Rectal smooth muscle tissue (tissue), 1 donor: Measurements from ENCODE around the gene TLCD5.

Experiments used
- H3K27ac ChIP-seq: one replicate; pipeline ENCODE4 v1.7.0; 2013; ENCODE audit warnings: low read depth, low read length, inconsistent platforms
- H3K27me3 ChIP-seq: one replicate; pipeline ENCODE4 v1.7.0; 2013; ENCODE audit warnings: low read length; ENCODE audit not compliant: control insufficient read depth, insufficient read depth
- H3K36me3 ChIP-seq: one replicate; pipeline ENCODE4 v1.7.0; 2013; ENCODE audit warnings: low read length; ENCODE audit not compliant: control insufficient read depth, insufficient read depth
- H3K4me1 ChIP-seq: one replicate; pipeline ENCODE4 v1.7.0; 2013; ENCODE audit warnings: low read length; ENCODE audit not compliant: control insufficient read depth, insufficient read depth
- H3K4me3 ChIP-seq: one replicate; pipeline ENCODE4 v1.7.0; 2013; ENCODE audit warnings: low read length
- H3K9ac ChIP-seq: one replicate; pipeline ENCODE4 v1.7.0; 2013; ENCODE audit warnings: low read length

The TLCD5 gene

DNA sequence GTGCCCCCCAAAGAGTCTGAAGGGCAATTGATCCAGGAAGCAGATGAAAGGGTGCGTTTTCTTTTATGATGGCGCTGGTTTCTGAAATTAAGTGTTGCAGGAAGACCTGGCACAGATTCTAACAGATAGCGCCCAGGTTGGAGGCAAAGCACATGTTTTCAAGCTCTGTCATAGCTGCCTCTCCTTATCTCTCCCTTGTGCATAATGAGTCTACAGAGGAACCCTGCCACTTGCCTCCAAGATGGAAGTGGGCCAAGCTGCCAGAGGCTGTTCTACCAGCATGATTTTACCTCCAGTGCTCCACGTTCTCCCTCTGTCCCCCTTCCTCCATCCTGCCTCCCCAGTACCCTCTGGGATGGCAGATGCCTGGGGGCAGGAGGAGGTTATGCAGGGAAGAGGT is 30.0 kb upstream of the TLCD5 start:
- no peaks in the 10 kb centered on the region for H3K4me1 ChIP-seq
- H3K27me3 ChIP-seq = no peaks in the 10 kb centered on the region
- no peaks in the 10 kb centered on the region for H3K36me3 ChIP-seq
- H3K9ac ChIP-seq = no peak overlapping the region
- no peak overlapping the region for H3K4me3 ChIP-seq
- H3K27ac ChIP-seq = no peak overlapping the region

DNA sequence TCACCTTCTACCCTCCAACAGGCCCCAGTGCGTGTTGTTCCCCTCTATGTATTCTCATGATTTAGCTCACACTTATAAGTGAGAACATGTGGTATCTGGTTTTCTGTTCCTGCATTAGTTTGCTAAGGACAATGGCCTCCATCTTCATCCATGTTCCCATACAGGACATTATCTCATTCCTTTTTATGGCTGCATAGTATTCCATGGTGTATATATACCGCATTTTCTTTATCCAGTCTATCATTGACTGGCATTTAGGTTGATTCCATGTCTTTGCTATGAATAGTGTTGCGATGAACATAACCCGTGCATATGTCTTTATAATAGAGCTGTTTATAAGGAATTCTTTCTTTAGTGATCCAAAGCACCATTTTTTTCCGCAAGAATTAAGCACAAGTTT is 28.5 kb upstream of the TLCD5 start:
- H3K4me1 ChIP-seq = no peaks in the 10 kb centered on the region
- H3K4me3 ChIP-seq = no peak overlapping the region
- H3K9ac ChIP-seq = no peak overlapping the region
- H3K27ac ChIP-seq = no peak overlapping the region
- no peaks in the 10 kb centered on the region for H3K36me3 ChIP-seq
- H3K27me3 ChIP-seq = no peaks in the 10 kb centered on the region

DNA sequence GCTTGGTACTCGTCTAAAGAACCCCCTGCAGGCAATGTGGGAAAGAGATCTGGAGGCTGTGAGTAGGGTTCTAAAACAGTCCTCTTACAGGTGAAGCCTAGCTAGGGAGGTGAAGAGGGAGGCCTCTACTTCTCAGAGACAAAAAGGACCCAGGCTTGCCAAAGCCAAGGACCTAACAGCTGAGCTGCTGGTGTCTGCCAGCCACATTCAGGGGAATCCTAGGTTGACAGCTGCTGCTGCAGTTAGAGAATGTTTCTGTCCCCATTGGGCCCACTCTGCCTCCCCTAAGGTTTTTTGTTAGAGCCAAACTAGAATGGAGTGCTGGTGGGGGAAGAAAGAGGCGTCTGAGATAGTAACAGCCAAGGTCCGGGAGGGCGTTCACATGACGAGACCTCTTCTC is 26.6 kb upstream of the TLCD5 start:
- Histone ChIP-seq H3K4me1 (no peaks in the 10 kb centered on the region), H3K9ac (no peak overlapping the region), H3K4me3 (no peak overlapping the region)

DNA sequence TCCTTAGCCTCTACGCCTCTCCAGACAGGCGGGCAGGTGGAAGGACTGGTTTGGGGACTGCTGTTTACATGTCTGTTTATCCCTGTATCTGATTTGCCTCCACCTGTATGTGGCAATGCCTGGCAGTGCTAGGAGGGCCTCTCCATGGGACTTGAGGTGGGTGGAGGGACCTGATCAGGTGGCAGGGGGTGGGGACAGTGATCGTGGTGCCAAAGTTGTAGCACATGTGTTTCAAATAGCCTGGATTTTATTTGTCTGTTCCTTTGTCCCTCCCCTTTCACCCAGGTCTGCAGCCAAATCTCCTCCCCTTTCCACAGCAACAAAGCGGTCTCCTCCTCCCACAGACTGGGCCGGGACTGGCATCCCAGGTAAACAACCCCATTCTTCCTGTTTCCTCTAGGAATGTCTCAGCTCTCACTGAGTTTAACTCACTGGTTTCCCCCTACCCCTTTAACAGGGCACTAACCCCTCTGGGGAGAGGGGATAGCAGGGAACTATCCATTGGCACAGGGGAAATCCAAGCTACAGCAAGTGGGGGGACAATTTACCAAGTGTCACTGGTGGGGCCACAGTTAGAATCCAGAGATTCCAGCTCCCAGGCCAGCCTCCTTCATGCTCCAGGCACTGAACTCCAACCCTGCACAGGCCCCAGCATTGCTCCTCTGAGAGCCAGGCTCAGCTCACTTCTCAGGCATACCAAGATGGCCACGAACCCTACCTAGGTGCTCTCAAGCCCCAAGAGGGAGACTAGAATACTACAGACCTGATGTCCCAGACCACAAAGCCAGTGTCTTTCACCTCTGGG is 22.9 kb upstream of the TLCD5 start:
- Histone ChIP-seq H3K36me3 (no peaks in the 10 kb centered on the region), H3K9ac (no peak overlapping the region), H3K27me3 (no peaks in the 10 kb centered on the region), H3K4me3 (no peak overlapping the region), H3K4me1 (no peaks in the 10 kb centered on the region), H3K27ac (no peak overlapping the region)

More for the DNA sequence above, 26.6 kb upstream of the TLCD5 start:
- Histone ChIP-seq H3K27ac (no peak overlapping the region), H3K36me3 (no peaks in the 10 kb centered on the region), H3K27me3 (no peaks in the 10 kb centered on the region)

DNA sequence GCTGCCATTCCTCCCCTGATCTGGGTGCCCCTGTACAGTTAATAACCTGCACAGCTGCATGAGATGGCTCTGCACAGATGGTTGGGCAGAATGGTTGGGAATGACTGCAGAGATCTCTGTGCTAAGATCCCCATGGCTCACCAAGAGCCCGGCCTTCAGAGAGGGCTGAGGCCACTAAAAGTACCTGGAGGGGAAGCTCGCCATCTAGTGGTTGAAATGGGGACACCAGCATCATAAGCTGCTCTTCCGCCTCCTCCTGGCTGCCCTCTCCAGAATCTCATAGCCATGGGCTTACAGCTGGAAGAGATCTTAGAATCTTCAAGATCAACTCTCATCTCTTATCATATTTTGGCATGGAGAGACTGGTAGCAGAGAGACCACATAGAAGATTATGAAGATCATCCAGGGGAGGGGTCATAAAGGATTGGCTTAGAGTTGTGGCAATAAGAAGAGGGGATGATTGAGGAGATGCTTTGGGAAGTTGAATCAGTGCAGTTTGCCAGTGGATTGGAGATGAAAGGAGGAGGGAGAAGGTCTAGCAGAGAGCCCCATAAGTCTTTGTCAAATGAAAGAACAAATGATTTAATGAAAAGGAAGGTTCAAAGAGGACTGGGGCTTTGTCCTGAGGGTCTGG is 22.0 kb upstream of the TLCD5 start:
- H3K9ac ChIP-seq = no peak overlapping the region

DNA sequence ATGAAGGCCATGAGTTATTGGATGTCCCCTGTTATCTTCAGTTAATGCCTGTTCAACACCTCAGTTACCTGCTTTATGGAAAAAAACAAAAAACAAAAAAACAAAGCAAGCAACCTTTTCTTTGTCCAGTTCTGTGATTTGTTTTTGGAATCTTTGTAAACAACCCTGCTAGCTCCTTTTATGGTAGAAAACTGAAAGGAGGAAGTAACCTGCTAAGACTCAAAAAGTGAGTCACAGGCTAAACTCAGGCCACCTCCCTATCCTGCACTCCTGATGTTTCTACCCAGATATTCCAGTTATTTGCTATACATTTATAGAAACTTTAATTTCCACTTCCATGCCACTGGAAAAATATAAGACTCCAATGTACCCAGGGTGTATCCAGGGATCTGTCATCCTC is 20.6 kb upstream of the TLCD5 start:
- Histone ChIP-seq H3K27ac (no peak overlapping the region), H3K4me3 (no peak overlapping the region), H3K4me1 (no peaks in the 10 kb centered on the region), H3K36me3 (no peaks in the 10 kb centered on the region), H3K27me3 (no peaks in the 10 kb centered on the region), H3K9ac (no peak overlapping the region)

More for the DNA sequence above, 22.0 kb upstream of the TLCD5 start:
- no peak overlapping the region for H3K27ac ChIP-seq
- no peaks in the 10 kb centered on the region for H3K36me3 ChIP-seq
- no peak overlapping the region for H3K4me3 ChIP-seq
- H3K4me1 ChIP-seq = no peaks in the 10 kb centered on the region
- no peaks in the 10 kb centered on the region for H3K27me3 ChIP-seq

DNA sequence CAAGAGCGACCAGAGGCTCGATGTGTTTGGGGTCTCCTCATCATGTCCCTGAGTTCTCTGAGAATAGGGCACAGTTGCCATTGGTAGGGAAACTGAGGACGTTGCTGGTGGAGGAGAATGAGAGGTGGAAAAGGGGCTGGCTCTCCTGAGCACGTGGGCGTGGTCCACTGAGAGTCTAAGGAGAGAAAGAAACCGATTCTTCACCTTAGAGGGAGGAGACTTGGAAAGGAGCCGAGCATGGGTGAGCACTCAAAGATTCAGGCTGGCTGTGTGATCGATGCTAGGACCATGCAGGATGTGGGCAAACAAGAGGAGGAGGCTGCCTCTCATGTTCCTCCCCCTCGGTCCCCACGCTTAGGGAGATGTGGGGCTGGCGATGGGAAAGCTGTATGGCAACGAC is 19.8 kb upstream of the TLCD5 start:
- Histone ChIP-seq H3K36me3 (no peaks in the 10 kb centered on the region), H3K27ac (no peak overlapping the region), H3K4me1 (no peaks in the 10 kb centered on the region), H3K27me3 (no peaks in the 10 kb centered on the region), H3K9ac (no peak overlapping the region), H3K4me3 (no peak overlapping the region)

DNA sequence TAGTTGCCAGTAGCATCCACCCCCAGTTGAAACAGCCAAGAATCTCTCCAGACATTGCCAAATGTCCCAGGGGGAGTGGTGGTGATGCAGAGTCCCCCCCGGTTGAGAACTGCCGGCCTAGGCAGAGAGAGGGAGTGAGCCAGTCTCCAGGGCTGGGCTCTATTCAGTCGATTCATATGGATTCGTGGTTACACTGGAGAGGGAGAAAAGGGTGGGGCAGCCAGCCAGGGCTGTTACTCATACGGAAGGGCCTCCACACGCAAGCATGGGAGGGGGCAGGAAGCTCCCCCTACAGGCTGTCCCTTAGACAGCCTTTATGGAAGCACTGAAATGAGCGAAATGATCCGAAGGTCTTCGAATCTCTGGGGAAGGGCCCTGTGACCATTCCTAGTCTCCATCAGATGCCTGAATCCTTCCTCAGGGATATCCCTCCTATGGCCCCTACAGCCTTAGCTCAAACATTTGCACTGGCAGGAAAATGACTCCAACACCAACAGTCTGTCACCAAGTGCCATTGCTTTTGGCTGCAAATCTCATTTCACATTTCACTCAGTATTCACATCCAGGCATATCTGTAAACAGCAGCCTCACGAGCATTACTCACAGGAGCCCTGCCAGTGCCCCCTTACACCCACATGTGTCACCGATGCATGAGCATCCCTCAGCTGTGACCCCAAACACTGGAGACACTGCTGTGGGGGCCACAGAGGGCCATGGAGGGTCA is 18.4 kb upstream of the TLCD5 start:
- Histone ChIP-seq H3K9ac (no peak overlapping the region), H3K4me1 (no peaks in the 10 kb centered on the region), H3K4me3 (no peak overlapping the region), H3K27ac (no peak overlapping the region), H3K36me3 (no peaks in the 10 kb centered on the region), H3K27me3 (no peaks in the 10 kb centered on the region)

DNA sequence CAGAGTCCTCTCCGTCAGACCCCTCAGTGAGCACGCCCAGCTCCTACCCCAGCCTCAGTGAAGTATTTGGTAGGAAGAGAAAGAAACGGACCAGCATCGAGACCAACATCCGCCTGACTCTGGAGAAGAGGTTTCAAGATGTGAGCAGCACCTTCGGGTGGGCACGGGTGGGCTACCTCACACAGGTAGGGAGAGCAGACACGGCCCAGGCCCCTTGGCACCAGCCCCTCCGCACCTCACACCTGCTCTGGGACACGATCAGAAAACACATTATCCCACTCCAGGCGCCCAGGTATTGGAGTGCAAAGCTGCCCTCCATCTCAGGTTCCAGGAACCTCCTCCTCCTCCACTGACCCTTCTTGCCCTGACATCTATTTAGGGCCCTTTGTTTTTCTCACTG is 17.6 kb upstream of the TLCD5 start:
- Histone ChIP-seq H3K36me3 (no peaks in the 10 kb centered on the region), H3K9ac (no peak overlapping the region), H3K4me1 (no peaks in the 10 kb centered on the region), H3K27me3 (no peaks in the 10 kb centered on the region), H3K4me3 (no peak overlapping the region), H3K27ac (no peak overlapping the region)

DNA sequence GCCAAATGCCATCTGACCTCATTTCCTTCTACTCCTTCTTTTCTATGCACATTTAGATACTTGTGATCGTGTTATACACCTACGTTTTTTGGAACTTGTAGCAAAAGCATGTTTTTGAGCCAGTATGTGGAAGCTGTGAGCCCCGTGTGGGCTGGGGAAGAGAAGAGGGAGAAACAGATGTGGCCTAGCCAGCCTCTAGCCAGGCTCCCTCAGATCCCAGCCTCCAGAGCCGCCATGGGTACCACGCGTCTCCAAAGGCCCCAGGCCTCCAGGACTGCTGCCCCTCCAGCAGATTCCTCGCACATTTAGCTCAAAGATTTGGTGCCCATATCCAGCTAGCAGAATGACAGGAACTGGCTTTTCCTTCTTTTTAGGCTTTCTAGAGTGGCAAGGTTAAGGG is 17.0 kb upstream of the TLCD5 start:
- Histone ChIP-seq H3K27me3 (no peaks in the 10 kb centered on the region), H3K4me3 (no peak overlapping the region), H3K36me3 (no peaks in the 10 kb centered on the region), H3K9ac (no peak overlapping the region), H3K27ac (no peak overlapping the region), H3K4me1 (no peaks in the 10 kb centered on the region)

DNA sequence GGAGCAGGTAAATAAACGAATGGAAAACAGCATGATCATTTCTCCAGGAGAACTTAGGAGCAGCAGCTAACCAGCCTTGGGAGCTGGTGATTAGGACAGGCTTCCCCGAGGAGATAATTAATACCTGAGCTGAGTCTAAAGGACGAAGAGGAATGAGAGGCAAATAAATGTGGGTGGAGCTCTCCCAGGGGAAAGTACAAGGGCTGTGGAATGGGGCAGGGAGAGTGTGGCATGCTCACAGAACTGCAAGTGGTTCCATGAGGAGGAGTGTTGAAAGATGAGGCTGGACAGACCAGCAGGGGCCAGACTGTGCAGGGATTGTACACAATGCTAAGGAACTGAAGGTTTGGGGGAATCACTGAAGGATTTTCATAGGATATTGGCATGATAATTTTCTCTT is 14.2 kb upstream of the TLCD5 start:
- Histone ChIP-seq H3K36me3 (no peaks in the 10 kb centered on the region), H3K9ac (no peak overlapping the region), H3K4me3 (no peak overlapping the region), H3K27ac (no peak overlapping the region), H3K27me3 (no peaks in the 10 kb centered on the region), H3K4me1 (no peaks in the 10 kb centered on the region)

DNA sequence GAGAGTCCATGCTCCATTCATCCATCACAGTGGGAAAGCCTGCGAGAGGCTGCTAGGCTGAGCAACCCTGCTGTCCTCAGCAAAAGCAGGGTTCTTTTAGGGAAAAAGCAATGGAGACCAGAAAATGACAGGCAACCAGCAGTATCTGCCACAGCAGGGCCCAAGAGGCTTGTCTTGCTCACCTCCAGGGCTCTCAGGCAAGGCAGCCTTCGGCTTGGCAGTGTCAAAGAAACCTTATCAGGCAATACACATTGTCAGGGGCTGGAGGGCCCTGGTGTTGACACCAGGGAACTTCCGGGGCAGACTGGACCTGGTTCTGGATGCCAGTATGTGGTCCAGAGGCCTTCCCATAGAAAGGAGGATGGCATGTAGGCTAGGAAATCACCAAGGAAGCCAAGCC is 10.2 kb upstream of the TLCD5 start:
- Histone ChIP-seq H3K4me3 (no peak overlapping the region), H3K27ac (no peak overlapping the region), H3K4me1 (peaks cover 5% of the 10 kb centered on the region), H3K27me3 (no peaks in the 10 kb centered on the region), H3K9ac (no peak overlapping the region), H3K36me3 (no peaks in the 10 kb centered on the region)
